ENCODE measurements around the gene MAP3K9.
A peak's percentile ranks its signal among the peaks of the same experiment; 100 is the strongest.
"Not testable (repeated sequence)": the region's sequence is repeated elsewhere in the genome, so short reads cannot be mapped to it uniquely, and the experiment has no call there.

Gene MAP3K9

DNA sequence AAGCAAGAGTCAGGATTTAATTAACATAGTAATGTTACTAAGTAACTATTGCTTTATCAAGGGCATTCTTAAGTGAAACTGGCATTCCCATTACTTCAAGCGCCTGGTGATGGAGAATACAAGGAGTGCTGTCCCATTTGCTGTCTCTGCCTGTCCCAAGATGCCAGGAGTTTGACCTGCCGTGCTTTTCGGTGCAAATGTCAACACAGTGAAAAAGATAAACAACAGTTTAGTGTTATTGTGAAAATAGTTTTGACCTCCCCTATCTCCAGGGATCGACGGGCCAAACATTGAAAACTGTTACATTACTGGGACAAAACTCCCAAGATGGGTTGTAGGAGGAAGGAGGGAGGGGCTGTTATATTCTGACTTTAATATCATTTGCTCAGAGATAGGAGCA is 92.8 kb downstream of the MAP3K9 start:
- H3K4me3 Mint-ChIP-seq, result no peak overlapping the region
- H3K36me3 Mint-ChIP-seq (ENCODE audit: low read depth), result no peaks in the 10 kb centered on the region

GRCh38 chr14:70714055-70714550 is 95.2 kb downstream of the MAP3K9 start:
- H3K27me3 Mint-ChIP-seq (ENCODE audit: low read depth), result peaks cover 20% of the 10 kb centered on the region
- H3K4me3 Mint-ChIP-seq, result no peak overlapping the region
- no peaks in the 10 kb centered on the region for H3K36me3 Mint-ChIP-seq (ENCODE audit: low read depth)
- H3K9me3 Mint-ChIP-seq, result no peaks in the 10 kb centered on the region
- no peak for DNase-seq (ENCODE audit: low spot score)
- no peak overlapping the region for H3K27ac Mint-ChIP-seq
- H3K4me1 Mint-ChIP-seq (ENCODE audit: low read depth), result peaks cover 4% of the 10 kb centered on the region

More for the DNA sequence above, 92.8 kb downstream of the MAP3K9 start:
- Mint-ChIP-seq H3K9me3 (no peaks in the 10 kb centered on the region), H3K27me3 (ENCODE audit: low read depth) (peaks cover 19% of the 10 kb centered on the region), H3K27ac (no peak overlapping the region), H3K4me1 (ENCODE audit: low read depth) (peaks cover 4% of the 10 kb centered on the region)
- no peak for DNase-seq (ENCODE audit: low spot score)

DNA sequence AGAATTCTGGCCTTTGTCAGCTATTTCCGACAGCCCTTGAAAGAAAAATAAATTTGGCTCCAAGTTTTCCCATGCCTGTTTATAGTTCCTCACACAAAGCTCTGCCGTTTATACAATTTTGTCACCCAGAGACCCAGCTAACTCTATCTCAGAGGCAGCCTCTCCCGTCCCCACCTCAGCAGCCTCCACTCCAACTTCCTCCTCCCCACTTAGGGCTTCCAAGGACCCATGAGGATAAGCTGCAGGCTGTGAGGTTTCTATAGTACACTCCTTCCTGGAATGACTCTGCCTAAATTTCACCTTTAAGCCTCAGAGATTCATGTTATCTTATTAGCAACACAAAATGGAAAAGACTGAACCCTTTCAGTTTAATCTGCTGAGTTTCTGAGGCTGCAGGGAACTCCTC is 95.8 kb downstream of the MAP3K9 start:
- Mint-ChIP-seq H3K27me3 (ENCODE audit: low read depth) (peaks cover 20% of the 10 kb centered on the region), H3K27ac (no peak overlapping the region), H3K9me3 (no peaks in the 10 kb centered on the region), H3K4me3 (no peak overlapping the region), H3K4me1 (ENCODE audit: low read depth) (peaks cover 4% of the 10 kb centered on the region), H3K36me3 (ENCODE audit: low read depth) (no peaks in the 10 kb centered on the region)
- DNase-seq (ENCODE audit: low spot score), result no peak

GRCh38 chr14:70713096-70713495 is 96.2 kb downstream of the MAP3K9 start:
- DNase-seq (ENCODE audit: low spot score), result no peak
- Mint-ChIP-seq H3K27ac (no peak overlapping the region), H3K36me3 (ENCODE audit: low read depth) (no peaks in the 10 kb centered on the region), H3K4me3 (no peak overlapping the region), H3K9me3 (no peaks in the 10 kb centered on the region), H3K27me3 (ENCODE audit: low read depth) (peaks cover 20% of the 10 kb centered on the region), H3K4me1 (ENCODE audit: low read depth) (peaks cover 4% of the 10 kb centered on the region)

DNA sequence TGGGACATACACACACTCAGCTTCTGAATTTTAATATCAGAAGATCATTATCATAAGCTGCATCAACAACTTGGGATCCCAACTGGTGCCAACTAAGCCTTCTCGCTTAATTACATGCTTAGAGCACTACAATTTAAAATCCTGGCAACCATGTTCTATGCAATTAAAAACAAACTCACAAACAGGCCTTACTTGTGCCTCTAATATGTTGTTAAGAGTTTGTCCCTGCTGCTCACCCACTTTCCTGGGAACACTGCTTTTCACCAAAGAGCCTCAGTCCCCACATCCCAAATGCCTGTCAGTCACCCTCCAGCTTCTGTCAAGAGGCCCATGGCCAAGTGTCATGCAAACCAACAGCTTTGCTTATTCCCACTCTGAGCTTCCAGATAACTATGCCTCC is 97.9 kb downstream of the MAP3K9 start:
- no peak overlapping the region for H3K27ac Mint-ChIP-seq
- H3K4me1 Mint-ChIP-seq (ENCODE audit: low read depth), result peaks cover 4% of the 10 kb centered on the region
- H3K27me3 Mint-ChIP-seq (ENCODE audit: low read depth), result peaks cover 15% of the 10 kb centered on the region
- H3K4me3 Mint-ChIP-seq, result no peak overlapping the region
- no peaks in the 10 kb centered on the region for H3K36me3 Mint-ChIP-seq (ENCODE audit: low read depth)
- no peak for DNase-seq (ENCODE audit: low spot score)
- no peaks in the 10 kb centered on the region for H3K9me3 Mint-ChIP-seq

DNA sequence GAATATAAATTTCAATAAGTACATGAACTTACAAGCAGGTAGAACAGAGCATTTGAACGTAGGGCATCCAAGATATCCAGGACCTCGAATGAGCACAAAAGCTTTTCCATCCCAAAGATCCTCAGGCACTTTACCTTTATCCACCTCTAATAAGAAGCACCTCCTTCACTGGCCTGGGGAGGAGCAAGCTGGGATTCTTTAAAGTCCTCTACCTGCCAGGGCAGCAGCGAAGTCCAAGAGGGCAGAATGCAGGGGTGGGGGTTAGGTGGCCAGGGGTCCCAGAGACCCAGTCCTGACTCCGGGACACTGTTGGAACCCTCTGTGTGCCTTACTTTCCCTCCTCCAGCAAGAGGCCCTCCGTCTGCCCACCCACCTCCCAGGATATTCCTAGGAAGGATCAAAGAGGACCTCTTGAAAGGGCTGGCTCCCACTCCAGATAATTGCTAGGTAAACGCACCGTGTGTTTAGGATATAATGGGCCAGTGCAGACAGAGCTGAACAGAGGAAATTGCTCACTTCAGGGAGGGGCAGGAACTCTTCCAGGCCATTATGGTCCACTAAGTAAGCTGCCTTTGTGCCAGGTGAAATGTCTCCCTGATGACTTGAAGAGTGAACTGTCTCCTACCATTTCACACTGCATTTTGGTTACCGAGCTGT is 99.5 kb downstream of the MAP3K9 start:
- H3K27ac Mint-ChIP-seq, result no peak overlapping the region
- H3K4me3 Mint-ChIP-seq, result no peak overlapping the region
- no peak for DNase-seq (ENCODE audit: low spot score)
- peaks cover 4% of the 10 kb centered on the region for H3K4me1 Mint-ChIP-seq (ENCODE audit: low read depth)
- H3K27me3 Mint-ChIP-seq (ENCODE audit: low read depth), result peaks cover 18% of the 10 kb centered on the region
- no peaks in the 10 kb centered on the region for H3K9me3 Mint-ChIP-seq
- H3K36me3 Mint-ChIP-seq (ENCODE audit: low read depth), result no peaks in the 10 kb centered on the region

GRCh38 chr14:70708717-70709570 is 100.4 kb downstream of the MAP3K9 start:
- Mint-ChIP-seq H3K27ac (no peak overlapping the region), H3K9me3 (no peaks in the 10 kb centered on the region), H3K27me3 (ENCODE audit: low read depth) (peaks cover 21% of the 10 kb centered on the region), H3K4me3 (no peak overlapping the region), H3K36me3 (ENCODE audit: low read depth) (no peaks in the 10 kb centered on the region), H3K4me1 (ENCODE audit: low read depth) (peaks cover 3% of the 10 kb centered on the region)
- no peak for DNase-seq (ENCODE audit: low spot score)

- Mint-ChIP-seq H3K4me3 (no peak overlapping the region), H3K27me3 (ENCODE audit: low read depth) (peaks cover 18% of the 10 kb centered on the region), H3K9me3 (no peaks in the 10 kb centered on the region), H3K36me3 (ENCODE audit: low read depth) (no peaks in the 10 kb centered on the region), H3K27ac (no peak overlapping the region), H3K4me1 (ENCODE audit: low read depth) (no peaks in the 10 kb centered on the region)
- peak; percentile 7 for DNase-seq (ENCODE audit: low spot score)
Measured at GRCh38 chr14:70707138-70708038, 101.9 kb downstream of the MAP3K9 start.

DNA sequence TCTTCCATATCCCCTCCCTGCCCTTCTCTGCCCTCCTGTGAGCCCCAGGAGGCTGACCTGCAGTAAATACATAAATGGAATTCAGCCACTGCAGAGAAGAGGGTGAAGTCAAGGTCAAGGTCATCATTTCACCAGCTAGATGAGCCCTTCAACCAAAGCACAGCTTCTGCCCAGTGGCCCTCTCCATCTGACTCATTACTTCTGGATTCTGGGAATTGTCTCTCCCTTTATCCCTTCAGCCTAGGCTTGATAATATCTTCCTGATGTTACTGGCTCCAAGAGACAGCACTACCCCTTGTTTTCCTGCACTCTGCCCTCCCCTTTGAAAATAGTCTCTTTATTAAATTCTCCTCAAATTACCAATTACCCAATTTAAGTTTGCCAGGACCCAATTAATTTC is 103.1 kb downstream of the MAP3K9 start:
- Mint-ChIP-seq H3K27me3 (ENCODE audit: low read depth) (peaks cover 20% of the 10 kb centered on the region), H3K4me1 (ENCODE audit: low read depth) (peaks cover 1% of the 10 kb centered on the region), H3K36me3 (ENCODE audit: low read depth) (no peaks in the 10 kb centered on the region), H3K27ac (no peak overlapping the region), H3K9me3 (no peaks in the 10 kb centered on the region), H3K4me3 (no peak overlapping the region)
- no peak for DNase-seq (ENCODE audit: low spot score)

DNA sequence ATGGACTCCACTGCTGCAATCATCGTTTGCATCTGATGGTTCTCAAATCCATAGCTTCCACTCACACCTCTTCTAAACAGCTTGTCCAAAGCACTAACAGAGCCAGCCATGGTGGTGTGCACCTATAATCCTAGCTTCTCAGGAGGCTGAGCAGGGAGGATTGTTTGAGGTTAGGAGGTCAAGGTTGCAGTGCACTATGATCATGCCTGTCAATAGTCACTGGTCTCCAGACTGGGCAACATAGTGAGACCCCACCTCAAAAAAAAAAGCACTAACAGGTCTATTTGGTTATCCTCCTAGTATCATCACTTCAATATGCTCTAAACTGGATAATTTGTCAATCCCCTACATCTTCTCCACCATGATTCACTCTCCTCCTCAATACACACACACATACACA is 104.4 kb downstream of the MAP3K9 start:
- Mint-ChIP-seq H3K27me3 (ENCODE audit: low read depth) (peaks cover 21% of the 10 kb centered on the region), H3K4me1 (ENCODE audit: low read depth) (peaks cover 1% of the 10 kb centered on the region), H3K36me3 (ENCODE audit: low read depth) (no peaks in the 10 kb centered on the region), H3K27ac (no peak overlapping the region), H3K9me3 (no peaks in the 10 kb centered on the region), H3K4me3 (no peak overlapping the region)
- DNase-seq (ENCODE audit: low spot score), result no peak

GRCh38 chr14:70703621-70704168 is 105.6 kb downstream of the MAP3K9 start:
- H3K4me3 Mint-ChIP-seq, result not testable (repeated sequence)

DNA sequence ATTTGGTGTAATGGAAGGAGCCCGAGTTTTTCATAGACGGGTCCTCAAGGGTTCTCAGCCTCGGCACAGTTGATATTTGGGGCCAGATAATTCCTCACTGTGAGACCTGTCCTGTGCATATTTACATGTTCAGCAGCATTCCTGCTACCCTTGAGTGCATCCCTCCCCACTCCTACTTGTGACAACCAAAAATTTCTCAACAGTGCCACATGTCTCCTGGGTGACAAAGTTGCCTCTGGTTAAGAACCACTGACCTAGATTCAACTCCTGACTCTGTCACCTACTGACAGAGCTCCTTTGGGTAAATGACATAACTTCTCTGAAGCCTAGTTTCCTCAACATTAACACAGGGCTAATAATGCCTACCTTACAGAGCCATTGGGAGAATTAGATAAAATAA is 107.2 kb downstream of the MAP3K9 start:
- Mint-ChIP-seq H3K4me3 (no peak overlapping the region), H3K36me3 (ENCODE audit: low read depth) (no peaks in the 10 kb centered on the region), H3K9me3 (no peaks in the 10 kb centered on the region), H3K4me1 (ENCODE audit: low read depth) (peaks cover 1% of the 10 kb centered on the region), H3K27me3 (ENCODE audit: low read depth) (peaks cover 21% of the 10 kb centered on the region), H3K27ac (no peak overlapping the region)
- DNase-seq (ENCODE audit: low spot score), result no peak

More at GRCh38 chr14:70703621-70704168, 105.6 kb downstream of the MAP3K9 start:
- peaks cover 21% of the 10 kb centered on the region for H3K27me3 Mint-ChIP-seq (ENCODE audit: low read depth)
- H3K4me1 Mint-ChIP-seq (ENCODE audit: low read depth); H3K36me3 Mint-ChIP-seq (ENCODE audit: low read depth); H3K27ac Mint-ChIP-seq; DNase-seq (ENCODE audit: low spot score); H3K9me3 Mint-ChIP-seq: not testable (repeated sequence)

DNA sequence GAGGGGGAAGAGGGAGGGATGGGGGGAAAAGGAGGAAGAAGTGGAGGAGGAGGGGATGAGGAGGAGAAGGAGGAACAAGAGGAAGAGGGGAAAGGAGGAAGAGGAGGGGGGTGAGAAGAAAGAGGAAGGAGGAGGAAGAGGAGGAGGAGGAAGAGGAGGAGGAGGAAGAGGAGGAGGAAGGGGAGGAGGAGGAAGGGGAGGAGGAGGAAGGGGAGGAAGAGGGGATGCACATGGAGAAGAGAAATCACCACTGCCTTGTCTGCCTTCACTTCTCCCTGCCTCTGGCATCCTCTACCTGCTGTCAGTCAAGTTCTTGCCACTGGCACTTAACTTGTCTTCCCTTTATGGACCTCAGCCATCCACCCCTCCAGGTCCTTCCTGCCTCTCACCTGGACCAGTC is 107.7 kb downstream of the MAP3K9 start:
- H3K4me1 Mint-ChIP-seq (ENCODE audit: low read depth), result peaks cover 1% of the 10 kb centered on the region
- no peaks in the 10 kb centered on the region for H3K36me3 Mint-ChIP-seq (ENCODE audit: low read depth)
- no peak overlapping the region for H3K27ac Mint-ChIP-seq
- peaks cover 21% of the 10 kb centered on the region for H3K27me3 Mint-ChIP-seq (ENCODE audit: low read depth)
- no peak for DNase-seq (ENCODE audit: low spot score)
- no peak overlapping the region for H3K4me3 Mint-ChIP-seq
- no peaks in the 10 kb centered on the region for H3K9me3 Mint-ChIP-seq

All from T-helper 2 cell treated with Interferon-gamma antibody and Interleukin-4, amounts not matched to agents 5 μg/mL and 100 μg/mL, for 36 hours (primary cell).